GM21381 (cell line): Measurements from ENCODE around the gene GRIFIN.

Source experiments
- ATAC-seq: cut with Tn5 transposase; IDR thresholded peaks from one replicate; pipeline ENCODE4 v1.9.1; 2021; ENCODE audit warnings: mild to moderate bottlenecking, moderate library complexity; ENCODE audit not compliant: unreplicated experiment

GRIFIN gene

GRCh38 chr7:2437537-2438148 is 38.6 kb downstream of the GRIFIN start:
- no peak for ATAC-seq

- ATAC-seq = no peak
These were observed 39.1 kb downstream of the GRIFIN start for GRCh38 chr7:2437136-2437535.

GRCh38 chr7:2436341-2437104 is 39.7 kb downstream of the GRIFIN start:
- no peak for ATAC-seq

GRCh38 chr7:2435146-2435545 is 41.1 kb downstream of the GRIFIN start:
- ATAC-seq = no peak

GRCh38 chr7:2433713-2434550 is 42.3 kb downstream of the GRIFIN start:
- ATAC-seq = no peak

- ATAC-seq = no peak
These were observed 43.1 kb downstream of the GRIFIN start for GRCh38 chr7:2432910-2433712.

GRCh38 chr7:2431260-2431867 is 44.8 kb downstream of the GRIFIN start:
- no peak for ATAC-seq

- ATAC-seq = no peak
These were observed 50.4 kb downstream of the GRIFIN start for GRCh38 chr7:2425749-2426148.
